ENCODE measurements around the gene GYS1. TPM values are rescaled to one million over a fixed set of nuclear protein-coding genes. Genes with fewer than 3 reads are reported as not detected.

Gene GYS1
- total and polyA plus RNA-seq, 2 of the 8 experiments (the other 6 are each of a cell fraction or from before 2014, with no cell fraction given) = 30.0 to 38.7 TPM

GRCh38 chr19:48933382-48933932 lies 59.7 kb downstream of the GYS1 start, which contains the start of gene DHDH (continued):
- TF ChIP-seq GTF2F1 (IDR thresholded peaks at IDR 0.05; ENCODE audit: borderline replicate concordance, low read depth, low read length) (no peak), RFX5 (IDR thresholded peaks at IDR 0.05; ENCODE audit: borderline replicate concordance, low read depth, low read length) (no peak), BCL11A (IDR thresholded peaks at IDR 0.05; ENCODE audit: low read depth in 2 of 2, low read length in 2 of 2) (no peak), CHD7 (IDR thresholded peaks at IDR 0.05; ENCODE audit: insufficient replicate concordance, low read length) (no peak), SP4 (IDR thresholded peaks at IDR 0.05; ENCODE audit: low read length) (peak; percentile 51; the same call in 1 of the 2 replicates), SIX5 (IDR thresholded peaks at IDR 0.05; ENCODE audit: low read depth, low read length) (no peak), KDM5A (IDR thresholded peaks at IDR 0.05; ENCODE audit: low read length) (no peak), SIRT6 (IDR thresholded peaks at IDR 0.05; ENCODE audit: low read length) (no peak), RNF2 (IDR thresholded peaks at IDR 0.05; ENCODE audit: borderline replicate concordance, low read depth, low read length, missing control alignments, poor library complexity, severe bottlenecking) (no peak), TAF7 (optimal IDR thresholded peaks at IDR 0.05; ENCODE audit: borderline replicate concordance, low read depth, low read length) (no peak)
- TF ChIP-seq, protein P1, sequence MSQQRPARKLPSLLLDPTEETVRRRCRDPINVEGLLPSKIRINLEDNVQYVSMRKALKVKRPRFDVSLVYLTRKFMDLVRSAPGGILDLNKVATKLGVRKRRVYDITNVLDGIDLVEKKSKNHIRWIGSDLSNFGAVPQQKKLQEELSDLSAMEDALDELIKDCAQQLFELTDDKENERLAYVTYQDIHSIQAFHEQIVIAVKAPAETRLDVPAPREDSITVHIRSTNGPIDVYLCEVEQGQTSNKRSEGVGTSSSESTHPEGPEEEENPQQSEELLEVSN (IDR thresholded peaks at IDR 0.05) = peak; percentile 75

Data from H1 (cell line).